WI38 (cell line): ENCODE results near the gene NGLY1.

ENCODE experiments used
- H3K4me3 ChIP-seq: 2 replicates; pipeline ENCODE4 v1.5.1; 2011; ENCODE audit warnings: low read depth, mild to moderate bottlenecking, control low read depth, low read length
- CTCF ChIP-seq: IDR thresholded peaks from 2 replicates; pipeline ENCODE4 v1.5.1; 2012; ENCODE audit warnings: low read depth, mild to moderate bottlenecking, control low read depth, low read length

NGLY1 gene

DNA sequence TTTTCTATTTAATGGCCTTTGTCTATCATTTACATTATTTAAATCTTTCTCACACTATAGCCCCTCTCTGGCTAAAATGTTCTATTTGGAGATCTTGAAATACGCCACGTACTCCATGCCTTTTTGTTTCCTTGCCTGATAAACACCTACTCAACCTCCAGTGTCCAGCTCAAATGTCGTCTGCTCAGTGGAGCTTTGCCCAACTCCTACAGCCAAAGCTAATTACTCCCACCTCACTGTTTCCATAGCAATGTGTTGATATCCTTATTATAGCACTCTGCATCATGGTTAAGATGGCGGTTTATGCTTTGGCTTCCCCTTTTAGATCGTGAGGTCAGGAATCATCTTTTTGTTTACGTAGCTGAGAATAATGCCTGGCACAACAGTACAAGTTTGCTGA is 55.9 kb downstream of the NGLY1 start:
- TF ChIP-seq CTCF = no peak
- no peak overlapping the region for H3K4me3 ChIP-seq

- no peak overlapping the region for H3K4me3 ChIP-seq
Measured at GRCh38 chr3:25725810-25726209, 57.4 kb downstream of the NGLY1 start.

GRCh38 chr3:25724948-25725645 is 58.1 kb downstream of the NGLY1 start:
- no peak overlapping the region for H3K4me3 ChIP-seq
- no peak for TF ChIP-seq CTCF

More at GRCh38 chr3:25725810-25726209, 57.4 kb downstream of the NGLY1 start:
- no peak for TF ChIP-seq CTCF

DNA sequence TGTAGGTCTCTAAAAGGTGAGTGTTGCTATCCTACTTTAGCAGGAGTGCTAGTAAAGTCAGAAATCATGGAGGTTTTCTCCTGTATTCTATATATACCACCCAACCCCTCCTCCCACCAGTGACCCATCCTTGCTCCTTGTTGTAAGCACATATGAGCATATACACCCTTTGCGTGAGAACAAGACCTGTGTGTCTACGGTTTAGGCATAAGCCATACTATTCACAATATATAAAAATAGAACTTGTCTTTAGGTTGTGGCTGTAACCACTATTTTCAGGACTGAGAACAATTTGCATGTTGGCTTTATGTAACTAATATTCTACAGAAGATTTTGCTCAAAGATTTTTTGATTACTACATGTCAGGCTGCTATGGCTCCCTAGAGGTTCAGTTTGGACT is 59.4 kb downstream of the NGLY1 start:
- no peak for TF ChIP-seq CTCF
- H3K4me3 ChIP-seq = no peak overlapping the region

- TF ChIP-seq CTCF = no peak
- H3K4me3 ChIP-seq = no peak overlapping the region
Measured at GRCh38 chr3:25719321-25719720, 63.9 kb downstream of the NGLY1 start.

- TF ChIP-seq CTCF = no peak
- no peak overlapping the region for H3K4me3 ChIP-seq
Measured at GRCh38 chr3:25713341-25713985, 69.8 kb downstream of the NGLY1 start.

DNA sequence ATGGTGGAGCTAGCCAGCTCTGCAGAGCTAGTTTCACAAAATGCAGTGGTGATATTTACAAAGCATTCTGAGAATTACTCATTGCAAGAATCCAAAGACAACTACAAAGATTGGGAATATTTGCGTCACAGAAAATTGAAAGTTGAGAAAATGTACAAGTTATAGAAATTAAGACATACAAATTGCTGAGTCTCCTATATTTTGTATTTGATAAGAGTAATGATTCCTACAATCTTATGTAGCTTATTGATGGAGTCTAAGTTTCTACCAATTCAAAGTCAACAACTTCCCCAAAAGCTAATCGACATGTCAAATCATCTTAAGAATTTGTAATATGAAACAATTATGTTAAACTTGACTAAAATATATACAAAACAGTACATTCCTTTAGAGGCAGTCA is 72.2 kb downstream of the NGLY1 start:
- TF ChIP-seq CTCF = no peak
- no peak overlapping the region for H3K4me3 ChIP-seq
